Testis (tissue), 3 donors: ENCODE measurements around the gene UBXN4. TPM values are rescaled to one million over a fixed set of nuclear protein-coding genes. Genes with fewer than 3 reads are reported as not detected.

Source experiments
- DNase-seq: peaks from one replicate; pipeline ENCODE4 v3.0.0-alpha.2; 2019
- H3K27ac ChIP-seq, 2 donors: fragments of 200-600 bp; sonication (generic); one replicate each; pipeline ENCODE4 v1.5.1; 2019
- H3K27me3 ChIP-seq: fragments of 200-600 bp; sonication (generic); one replicate; pipeline ENCODE4 v1.5.1; 2019
- H3K36me3 ChIP-seq: fragments of 200-600 bp; sonication (generic); one replicate; pipeline ENCODE4 v1.5.1; 2017; ENCODE audit warnings: low read depth; ENCODE audit errors: missing control alignments
- H3K4me1 ChIP-seq: fragments of 200-600 bp; sonication (generic); one replicate; pipeline ENCODE4 v1.5.1; 2019
- H3K4me3 ChIP-seq, 2 donors: fragments of 200-600 bp; sonication (generic); one replicate each; pipeline ENCODE4 v1.5.1; 2017 to 2019
- H3K9me3 ChIP-seq: fragments of 200-600 bp; sonication (generic); one replicate; pipeline ENCODE4 v1.5.1; 2017
- CTCF ChIP-seq, 3 experiments: fragments of 450-650 bp in 2 of 3; fragments of 200-600 bp in 1 of 3; sonication (generic) in 1 of 3; IDR thresholded peaks; one replicate each; pipeline ENCODE4 v1.5.1; 2016 to 2019; ENCODE audit warnings: antibody characterized with exemption in 3 of 3, mild to moderate bottlenecking in 2 of 3, moderate library complexity in 1 of 3
- POLR2A ChIP-seq: fragments of 450-650 bp; IDR thresholded peaks from one replicate; pipeline ENCODE4 v1.6.1; 2017; ENCODE audit warnings: antibody characterized with exemption, mild to moderate bottlenecking, moderate library complexity
- WGBS, 2 donors: methylation state at CpG; one replicate each; pipeline ENCODE4 v1.1.5; 2018; 5-methylcytosine and 5-hydroxymethylcytosine counted together
- intact Hi-C: fragments of 100-400 bp; cut with DNase I; formaldehyde crosslinking; loops from one replicate; pipeline ENCODE4 v1.15.1; 2023; ENCODE audit warnings: low total_unique reads
- polyA plus RNA-seq: library from polyadenylated mRNA; stranded (reverse); fragments of 350-450 nt; fragmentation: Illumina TruSeq; extraction: RNeasy Lipid Tissue Mini Kit (QIAGEN cat#74804); gene quantifications from one replicate; pipeline ENCODE4 v1.2.3, GENCODE V29; 2014; ENCODE audit warnings: low read depth, low replicate concordance; ENCODE audit not compliant: insufficient read depth
- total RNA-seq, 2 donors: library from RNA; depleted of rRNA; stranded (reverse); fragments of >200 nt; gene quantifications; one replicate each; pipeline ENCODE4 v1.2.3, GENCODE V29; 2016

The UBXN4 gene
- total and polyA plus RNA-seq, 3 donors from 2014 or later, result 60.9 to 94.0 (median 87.7) TPM

GRCh38 chr2:135785032-135785431, 43.4 kb downstream of the UBXN4 start:
- 95% methylated on average over 2 of the region's 2 CpGs for WGBS, 2 donors
- Histone ChIP-seq H3K27ac (no peak overlapping the region), H3K27me3 (no peaks in the 10 kb centered on the region), H3K4me3 (no peak overlapping the region), H3K4me1 (no peaks in the 10 kb centered on the region), H3K36me3 (no peaks in the 10 kb centered on the region), H3K9me3 (no peaks in the 10 kb centered on the region)
- intact Hi-C loops, result no loop called here
- no peak for DNase-seq
- TF ChIP-seq POLR2A (no peak), CTCF (IDR thresholded peaks at IDR 0.05) (peak in 1 of 3 experiments; percentile 18)

GRCh38 chr2:135786823-135787222, 45.2 kb downstream of the UBXN4 start:
- H3K36me3 ChIP-seq, result no peaks in the 10 kb centered on the region
- 75 to 84% methylated on average over 5 of the region's 5 CpGs for WGBS, 2 donors

DNA sequence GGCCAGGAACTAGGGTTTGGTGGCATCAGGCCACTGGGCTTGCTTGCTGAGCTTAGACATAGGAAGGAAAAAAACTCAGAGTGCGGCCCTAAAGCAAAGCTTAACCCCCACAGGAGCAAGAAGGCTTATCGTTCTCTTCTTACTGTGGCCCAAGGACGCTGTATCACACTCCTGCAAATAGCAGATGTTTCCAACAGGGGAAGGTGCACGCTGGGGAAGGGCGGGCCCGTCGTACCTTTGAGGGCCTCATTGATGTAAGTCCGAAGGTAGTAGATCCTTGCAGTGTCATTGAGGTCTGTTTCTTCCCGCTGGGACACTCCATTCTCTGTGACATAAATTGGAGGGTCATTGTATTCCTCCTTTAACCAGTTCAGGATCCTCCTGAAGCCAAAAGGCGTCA, 48.8 kb downstream of the UBXN4 start:
- H3K27ac ChIP-seq, result no peak overlapping the region
- intact Hi-C loops, result no loop called here
- DNase-seq, result no peak
- H3K4me3 ChIP-seq, result no peak overlapping the region
- no peak for TF ChIP-seq POLR2A
- TF ChIP-seq CTCF (IDR thresholded peaks at IDR 0.05), result no peak
- WGBS, 2 donors, result 88% methylated on average over 10 of the region's 10 CpGs
- H3K27me3 ChIP-seq, result no peaks in the 10 kb centered on the region
- no peaks in the 10 kb centered on the region for H3K9me3 ChIP-seq
- no peaks in the 10 kb centered on the region for H3K36me3 ChIP-seq
- no peaks in the 10 kb centered on the region for H3K4me1 ChIP-seq

More at GRCh38 chr2:135786823-135787222, 45.2 kb downstream of the UBXN4 start:
- no peak overlapping the region for H3K27ac ChIP-seq
- H3K4me1 ChIP-seq, result no peaks in the 10 kb centered on the region
- no peak overlapping the region for H3K4me3 ChIP-seq
- no peaks in the 10 kb centered on the region for H3K9me3 ChIP-seq
- TF ChIP-seq POLR2A (no peak), CTCF (IDR thresholded peaks at IDR 0.05) (no peak)
- DNase-seq, result no peak
- intact Hi-C loops, result no loop called here
- H3K27me3 ChIP-seq, result no peaks in the 10 kb centered on the region

- TF ChIP-seq POLR2A, result no peak
- TF ChIP-seq CTCF (IDR thresholded peaks at IDR 0.05), result no peak
- Histone ChIP-seq H3K4me3 (no peak overlapping the region), H3K36me3 (no peaks in the 10 kb centered on the region), H3K9me3 (no peaks in the 10 kb centered on the region), H3K27ac (no peak overlapping the region), H3K27me3 (no peaks in the 10 kb centered on the region), H3K4me1 (no peaks in the 10 kb centered on the region)
- intact Hi-C loops, result no loop called here
- WGBS, 2 donors, result 91 to 94% methylated on average over 2 of the region's 2 CpGs
- no peak for DNase-seq
Observed at GRCh38 chr2:135791418-135792190, 49.9 kb downstream of the UBXN4 start.
